Keratinocyte (primary cell): ENCODE measurements around the gene DCP1B. TPM values are rescaled to one million over a fixed set of nuclear protein-coding genes. Genes with fewer than 3 reads are reported as not detected.

Experiments
- DNase-seq: peaks from one replicate; pipeline ENCODE4 v3.0.0-alpha.2; 2011; ENCODE audit warnings: low read depth, missing footprints, low spot score
- FAIRE-seq: peaks from 2 replicates; lab custom pipeline; 2011; peaks lifted over from hg19 to GRCh38; lab: Jason Lieb, UNC
- H2AFZ ChIP-seq: 2 replicates; pipeline ENCODE4 v1.6.0; 2012; ENCODE audit warnings: low read length, control low read depth, inconsistent platforms; ENCODE audit not compliant: control insufficient read depth
- H3K27ac ChIP-seq: 2 replicates; pipeline ENCODE4 v1.5.1; 2011; ENCODE audit warnings: low read length; ENCODE audit not compliant: control insufficient read depth, insufficient read depth
- H3K27me3 ChIP-seq: 3 replicates; pipeline ENCODE4 v1.6.0; 2011; ENCODE audit warnings: low read length; ENCODE audit not compliant: control insufficient read depth, insufficient read depth; ENCODE audit errors: extremely low read depth
- H3K36me3 ChIP-seq, 2 experiments: 2 replicates in 1 of 2; 3 replicates in 1 of 2; pipeline ENCODE4 v1.5.1; 2011; ENCODE audit warnings: low read length in 2 of 2, mild to moderate bottlenecking in 1 of 2; ENCODE audit not compliant: control insufficient read depth in 2 of 2, insufficient read depth in 2 of 2; ENCODE audit errors: extremely low read depth in 1 of 2
- H3K4me1 ChIP-seq: 3 replicates; pipeline ENCODE4 v1.5.1; 2011; ENCODE audit warnings: low read length; ENCODE audit not compliant: control insufficient read depth, insufficient read depth; ENCODE audit errors: extremely low read depth
- H3K4me2 ChIP-seq: 3 replicates; pipeline ENCODE4 v1.6.0; 2011; ENCODE audit warnings: low read depth, low read length; ENCODE audit not compliant: control insufficient read depth, insufficient read depth; ENCODE audit errors: extremely low read depth
- H3K4me3 ChIP-seq, 3 experiments: fragments of 200-600 bp in 1 of 3; sonication (generic) in 1 of 3; 2 replicates in 2 of 3; 3 replicates in 1 of 3; pipeline ENCODE4 v1.5.1; 2011 to 2016; ENCODE audit warnings: low read length in 3 of 3, mild to moderate bottlenecking in 3 of 3, control low read depth in 2 of 3, inconsistent platforms in 1 of 3, low read depth in 1 of 3, mixed read lengths in 1 of 3, mixed run types in 1 of 3, moderate library complexity in 1 of 3; ENCODE audit not compliant: control insufficient read depth in 2 of 3, insufficient read depth in 2 of 3; ENCODE audit errors: extremely low read depth in 1 of 3
- H3K79me2 ChIP-seq: 2 replicates; pipeline ENCODE4 v1.6.0; 2012; ENCODE audit warnings: low read length; ENCODE audit not compliant: control insufficient read depth, insufficient read depth
- H3K9ac ChIP-seq: 3 replicates; pipeline ENCODE4 v1.6.0; 2011; ENCODE audit warnings: low read length; ENCODE audit not compliant: control insufficient read depth, insufficient read depth; ENCODE audit errors: extremely low read depth
- H3K9me1 ChIP-seq: 3 replicates; pipeline ENCODE4 v1.6.0; 2011; ENCODE audit warnings: low read length; ENCODE audit not compliant: control insufficient read depth, insufficient read depth; ENCODE audit errors: extremely low read depth
- H3K9me3 ChIP-seq: 2 replicates; pipeline ENCODE4 v1.5.1; 2012; ENCODE audit warnings: low read depth, low read length; ENCODE audit not compliant: control insufficient read depth
- H4K20me1 ChIP-seq: 3 replicates; pipeline ENCODE4 v1.6.0; 2011; ENCODE audit warnings: low read length; ENCODE audit not compliant: control insufficient read depth, insufficient read depth; ENCODE audit errors: extremely low read depth
- EZH2 ChIP-seq: IDR thresholded peaks from one replicate; pipeline ENCODE4 v1.6.1; 2012; ENCODE audit warnings: inconsistent platforms, mild to moderate bottlenecking, low read length, moderate library complexity
- dilution Hi-C: fragments of 300-500 bp; cut with MboI; formaldehyde crosslinking; loops from one replicate; pipeline ENCODE4 v1.7.0; 2020; ENCODE audit warnings: low sequenced_read_pairs; ENCODE audit not compliant: extremely low pct_ligation_motif_present
- polyA plus RNA-seq, 5 experiments: library from polyadenylated mRNA; depleted of rRNA in 3 of 5; stranded (reverse) in 3 of 5; stranded (forward) in 1 of 5; unstranded in 1 of 5; fragments of >200 nt; gene quantifications; 1 replicate in 1 of 5; 2 replicates in 3 of 5; 3 replicates in 1 of 5; pipeline versions ENCODE4 v1.2.1 to v1.2.3, GENCODE V29; 2011 to 2012; ENCODE audit warnings: missing spikeins in 2 of 5, low read depth in 1 of 5, low replicate concordance in 1 of 5
- TF ChIP-seq, protein P1 (sequence below), 3 experiments: IDR thresholded peaks in 1 of 3; conservative IDR thresholded peaks in 1 of 3; optimal IDR thresholded peaks in 1 of 3; 2 replicates in 2 of 3; 3 replicates in 1 of 3; pipeline versions ENCODE3 to v1.5.1; 2011; ENCODE audit warnings: low read length in 3 of 3, mild to moderate bottlenecking in 3 of 3, moderate library complexity in 2 of 3, control low read depth in 1 of 3, inconsistent platforms in 1 of 3; ENCODE audit not compliant: insufficient read depth in 2 of 3; ENCODE audit errors: extremely low read depth in 1 of 3

The DCP1B gene
- polyA plus RNA-seq, 1 donor (not counting 4 experiments of a cell fraction or from before 2014, with no cell fraction given) = 9.7 TPM

DNA sequence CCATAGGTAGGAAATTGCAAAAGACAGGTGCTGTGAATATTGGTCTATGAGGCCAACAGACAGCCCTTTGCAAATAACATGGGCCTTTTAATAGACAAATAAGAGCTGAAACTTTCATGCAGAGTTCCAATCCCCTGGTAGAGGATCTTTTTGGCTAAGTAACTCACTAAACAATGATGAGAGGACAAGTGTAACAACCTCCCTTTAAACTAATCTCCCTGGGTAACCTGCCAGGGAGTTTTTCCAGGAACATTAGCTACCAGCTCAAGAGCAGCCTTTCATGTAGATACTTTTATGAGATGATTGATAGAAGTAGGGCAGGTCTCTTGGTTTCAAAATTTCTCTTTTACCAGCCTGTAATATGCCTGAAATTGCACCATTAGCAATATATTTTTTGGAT lies 34.8 kb upstream of the DCP1B start:
- Histone ChIP-seq H3K27ac (no peak overlapping the region), H3K9ac (no peak overlapping the region), H3K4me2 (no peak overlapping the region), H3K4me1 (peaks cover 9% of the 10 kb centered on the region), H2AFZ (no peak overlapping the region), H3K36me3 (no peaks in the 10 kb centered on the region), H3K27me3 (peaks cover 15% of the 10 kb centered on the region), H3K4me3 (no peak overlapping the region), H3K9me3 (no peaks in the 10 kb centered on the region), H3K9me1 (no peaks in the 10 kb centered on the region), H3K79me2 (no peaks in the 10 kb centered on the region), H4K20me1 (no peaks in the 10 kb centered on the region)
- DNase-seq (no peak), FAIRE-seq (no peak)
- dilution Hi-C loops = loop anchor here (25.0 kb wide), 1 partner anchor 248 kb away; no protein-coding TSS in a partner anchor
- no peak for TF ChIP-seq EZH2
- TF ChIP-seq, protein P1, sequence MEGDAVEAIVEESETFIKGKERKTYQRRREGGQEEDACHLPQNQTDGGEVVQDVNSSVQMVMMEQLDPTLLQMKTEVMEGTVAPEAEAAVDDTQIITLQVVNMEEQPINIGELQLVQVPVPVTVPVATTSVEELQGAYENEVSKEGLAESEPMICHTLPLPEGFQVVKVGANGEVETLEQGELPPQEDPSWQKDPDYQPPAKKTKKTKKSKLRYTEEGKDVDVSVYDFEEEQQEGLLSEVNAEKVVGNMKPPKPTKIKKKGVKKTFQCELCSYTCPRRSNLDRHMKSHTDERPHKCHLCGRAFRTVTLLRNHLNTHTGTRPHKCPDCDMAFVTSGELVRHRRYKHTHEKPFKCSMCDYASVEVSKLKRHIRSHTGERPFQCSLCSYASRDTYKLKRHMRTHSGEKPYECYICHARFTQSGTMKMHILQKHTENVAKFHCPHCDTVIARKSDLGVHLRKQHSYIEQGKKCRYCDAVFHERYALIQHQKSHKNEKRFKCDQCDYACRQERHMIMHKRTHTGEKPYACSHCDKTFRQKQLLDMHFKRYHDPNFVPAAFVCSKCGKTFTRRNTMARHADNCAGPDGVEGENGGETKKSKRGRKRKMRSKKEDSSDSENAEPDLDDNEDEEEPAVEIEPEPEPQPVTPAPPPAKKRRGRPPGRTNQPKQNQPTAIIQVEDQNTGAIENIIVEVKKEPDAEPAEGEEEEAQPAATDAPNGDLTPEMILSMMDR (optimal IDR thresholded peaks at IDR 0.05 in 1 of 3, IDR thresholded peaks at IDR 0.05 in 1 of 3, conservative IDR thresholded peaks at IDR 0.05 in 1 of 3; ENCODE audit: extremely low read depth in 1 of 3, insufficient read depth in 2 of 3, low read length in 3 of 3) = no peak

DNA sequence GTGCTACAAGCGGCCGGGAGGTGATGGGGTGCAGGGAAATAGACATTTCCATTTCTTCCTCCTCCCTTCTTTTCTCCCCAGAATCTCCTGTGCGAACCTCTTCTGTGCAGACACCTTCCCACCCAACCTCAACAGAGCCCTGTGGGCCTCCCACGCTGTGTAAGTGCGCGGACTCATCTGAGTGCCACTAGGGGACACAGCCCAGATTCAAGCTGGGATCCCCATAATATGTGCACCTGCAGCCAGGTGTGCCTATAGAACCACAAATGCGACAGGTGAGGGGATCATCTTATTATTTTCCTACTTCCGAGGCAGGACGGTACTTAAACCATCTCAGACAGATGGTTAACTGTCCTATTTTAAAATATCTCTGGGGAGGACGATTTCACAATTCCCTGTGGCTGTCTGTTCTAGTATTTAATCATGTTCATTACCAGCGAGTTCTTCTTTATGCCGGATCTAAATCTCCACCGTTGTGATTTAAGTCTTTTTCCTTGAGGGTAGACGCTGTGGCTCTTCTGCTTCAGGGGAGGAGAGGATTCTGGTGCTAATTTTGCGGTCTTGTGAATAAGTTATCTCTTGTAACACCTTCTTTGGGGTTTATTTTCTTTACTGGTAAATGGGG lies 31.3 kb upstream of the DCP1B start:
- H3K79me2 ChIP-seq = no peaks in the 10 kb centered on the region
- TF ChIP-seq, protein P1 (optimal IDR thresholded peaks at IDR 0.05 in 1 of 3, IDR thresholded peaks at IDR 0.05 in 1 of 3, conservative IDR thresholded peaks at IDR 0.05 in 1 of 3; ENCODE audit: extremely low read depth in 1 of 3, insufficient read depth in 2 of 3, low read length in 3 of 3) = no peak
- TF ChIP-seq EZH2 = no peak
- no peaks in the 10 kb centered on the region for H3K36me3 ChIP-seq

More for the DNA sequence above, 31.3 kb upstream of the DCP1B start:
- Histone ChIP-seq H4K20me1 (no peaks in the 10 kb centered on the region), H3K4me3 (peak overlapping the region in 1 of 3 experiments; percentile 41), H3K9me3 (no peaks in the 10 kb centered on the region), H3K4me2 (peak overlapping the region; percentile 84), H3K27me3 (peaks cover 19% of the 10 kb centered on the region), H3K9ac (no peak overlapping the region), H3K27ac (no peak overlapping the region), H3K4me1 (peaks cover 9% of the 10 kb centered on the region), H3K9me1 (no peaks in the 10 kb centered on the region), H2AFZ (peak overlapping the region; percentile 72)
- no peak for DNase-seq
- FAIRE-seq = no peak
- dilution Hi-C loops = loop anchor here (25.0 kb wide), 1 partner anchor 252 kb away; no protein-coding TSS in a partner anchor
